Hepatocyte (in vitro differentiated cells): ENCODE measurements around the gene C19orf25.

ENCODE experiments used
- EZH2phosphoT487 ChIP-seq: fragments of 200-600 bp; sonication (generic); IDR thresholded peaks from one replicate; pipeline ENCODE4 v1.6.1; 2018; ENCODE audit warnings: antibody characterized with exemption, mild to moderate bottlenecking, low read depth, moderate library complexity; ENCODE audit not compliant: unreplicated experiment, severe bottlenecking
- TF ChIP-seq, protein P1 (sequence below): fragments of 200-600 bp; sonication (generic); IDR thresholded peaks from 2 replicates; pipeline ENCODE4 v1.5.1; 2016; ENCODE audit warnings: antibody characterized with exemption, mild to moderate bottlenecking; ENCODE audit not compliant: poor library complexity

DNA sequence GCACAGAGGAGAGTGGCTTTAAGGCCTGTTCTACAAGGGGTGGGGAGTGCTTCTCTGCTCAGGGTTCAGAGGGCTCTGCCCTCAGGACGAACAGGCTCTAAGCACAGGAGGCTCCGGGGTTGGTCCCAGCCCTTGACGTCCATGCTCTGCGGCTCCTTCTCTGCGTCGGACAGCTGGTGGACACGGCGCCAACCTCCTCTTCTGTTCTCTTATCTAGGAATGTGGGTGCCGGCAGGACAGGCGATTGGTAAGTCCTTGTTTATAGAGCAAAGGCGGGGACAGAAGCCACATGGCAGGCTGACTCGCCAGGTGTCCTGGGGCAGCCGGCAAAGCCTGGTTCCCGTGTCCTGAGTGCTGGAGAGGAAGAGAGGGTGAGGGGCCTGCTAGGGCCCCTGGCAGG lies 49.3 kb downstream of the C19orf25 start:
- no peak for TF ChIP-seq EZH2phosphoT487
- TF ChIP-seq, protein P1, sequence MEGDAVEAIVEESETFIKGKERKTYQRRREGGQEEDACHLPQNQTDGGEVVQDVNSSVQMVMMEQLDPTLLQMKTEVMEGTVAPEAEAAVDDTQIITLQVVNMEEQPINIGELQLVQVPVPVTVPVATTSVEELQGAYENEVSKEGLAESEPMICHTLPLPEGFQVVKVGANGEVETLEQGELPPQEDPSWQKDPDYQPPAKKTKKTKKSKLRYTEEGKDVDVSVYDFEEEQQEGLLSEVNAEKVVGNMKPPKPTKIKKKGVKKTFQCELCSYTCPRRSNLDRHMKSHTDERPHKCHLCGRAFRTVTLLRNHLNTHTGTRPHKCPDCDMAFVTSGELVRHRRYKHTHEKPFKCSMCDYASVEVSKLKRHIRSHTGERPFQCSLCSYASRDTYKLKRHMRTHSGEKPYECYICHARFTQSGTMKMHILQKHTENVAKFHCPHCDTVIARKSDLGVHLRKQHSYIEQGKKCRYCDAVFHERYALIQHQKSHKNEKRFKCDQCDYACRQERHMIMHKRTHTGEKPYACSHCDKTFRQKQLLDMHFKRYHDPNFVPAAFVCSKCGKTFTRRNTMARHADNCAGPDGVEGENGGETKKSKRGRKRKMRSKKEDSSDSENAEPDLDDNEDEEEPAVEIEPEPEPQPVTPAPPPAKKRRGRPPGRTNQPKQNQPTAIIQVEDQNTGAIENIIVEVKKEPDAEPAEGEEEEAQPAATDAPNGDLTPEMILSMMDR: no peak
